ENCODE measurements around the gene TELO2.

DNA sequence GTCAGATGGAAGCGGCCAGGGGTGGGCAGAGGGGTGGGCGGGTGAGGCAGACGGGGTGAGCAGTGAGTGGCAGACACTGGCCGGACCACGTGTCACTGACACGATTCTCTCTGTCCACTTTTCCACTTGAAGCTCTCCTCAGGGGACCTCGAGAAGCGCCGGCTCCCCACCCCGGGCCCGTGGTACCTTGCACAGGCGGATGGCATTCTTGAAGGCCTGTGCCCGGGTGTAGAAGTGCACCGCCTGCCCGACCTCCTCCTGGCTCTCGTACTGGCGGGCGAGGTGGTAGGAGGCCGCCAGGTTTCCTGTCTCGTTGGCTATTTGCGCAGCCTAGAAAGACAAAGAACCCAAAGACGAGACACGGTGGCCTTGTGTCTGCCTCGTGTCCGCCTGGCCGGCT lies 31.2 kb downstream of the TELO2 start:
- TF ChIP-seq CTCF (IDR thresholded peaks at IDR 0.05) (no peak), ZFX (IDR thresholded peaks at IDR 0.05; ENCODE audit: borderline replicate concordance) (no peak)
